GM13977 (cell line): ENCODE measurements around the gene FDXR.
"Not testable (repeated sequence)": the region's sequence is repeated elsewhere in the genome, so short reads cannot be mapped to it uniquely, and the experiment has no call there.

Source experiments
- DNase-seq: peaks from one replicate; pipeline ENCODE4 v3.0.0; 2012; ENCODE audit warnings: low spot score
- in situ Hi-C: fragments of 300-500 bp; cut with MboI; formaldehyde crosslinking; loops from one replicate; pipeline ENCODE4 v1.12.0; 2022; ENCODE audit warnings: low sequenced_read_pairs, low pct_unique_long_range_greater_than_20kb, mixed read lengths, inconsistent platforms; ENCODE audit not compliant: unreplicated experiment
- TF ChIP-seq, protein P1 (sequence below): IDR thresholded peaks from 2 replicates; pipeline ENCODE4 v1.5.1; 2012; ENCODE audit warnings: mild to moderate bottlenecking, control low read depth; ENCODE audit not compliant: insufficient read depth; ENCODE audit errors: extremely low read depth, missing control alignments

FDXR gene

DNA sequence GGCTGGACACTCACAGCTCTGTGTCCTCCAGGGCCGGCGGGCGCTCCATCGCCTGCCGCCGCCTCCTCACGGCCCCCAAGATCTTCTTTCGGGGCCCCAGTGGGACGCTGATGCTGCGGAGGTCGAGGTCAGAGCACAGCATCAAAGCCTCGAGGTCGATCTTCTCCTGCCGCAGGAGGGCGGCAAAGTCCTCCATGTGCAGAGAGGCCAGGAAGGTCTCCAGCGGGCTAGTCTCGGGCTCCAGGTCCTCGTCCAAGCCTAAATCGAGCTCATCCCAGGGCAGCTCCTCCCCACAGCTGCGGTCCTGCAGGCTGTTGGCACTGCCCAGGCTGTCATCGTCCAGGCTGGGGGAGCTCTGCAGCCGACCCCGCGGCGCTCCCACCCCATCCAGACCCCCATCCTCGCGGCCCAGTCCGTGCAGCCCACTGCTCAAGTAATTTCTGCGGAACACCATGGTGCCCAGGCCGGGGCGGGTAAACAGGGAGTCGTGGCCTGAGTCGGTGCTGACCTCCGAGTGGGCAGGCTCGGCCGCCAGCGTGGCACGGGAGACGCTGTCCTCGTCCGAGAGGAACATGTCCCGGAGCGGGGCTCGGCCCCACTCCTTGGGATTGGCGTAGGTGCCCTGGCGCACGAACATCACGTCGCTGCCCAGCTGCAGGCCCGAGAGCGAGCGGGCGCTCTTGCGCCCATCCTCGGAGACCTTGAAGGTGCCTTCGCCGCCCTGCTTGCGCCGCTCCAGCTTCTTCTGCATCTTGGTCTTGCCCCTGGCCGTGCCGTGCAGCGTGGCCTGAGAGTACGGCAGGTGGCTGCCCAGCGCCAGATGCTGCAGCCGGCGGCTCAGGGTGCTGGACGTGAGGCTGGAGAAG is 46.9 kb upstream of the FDXR start:
- DNase-seq, result no peak
- in situ Hi-C loops, result no loop called here

DNA sequence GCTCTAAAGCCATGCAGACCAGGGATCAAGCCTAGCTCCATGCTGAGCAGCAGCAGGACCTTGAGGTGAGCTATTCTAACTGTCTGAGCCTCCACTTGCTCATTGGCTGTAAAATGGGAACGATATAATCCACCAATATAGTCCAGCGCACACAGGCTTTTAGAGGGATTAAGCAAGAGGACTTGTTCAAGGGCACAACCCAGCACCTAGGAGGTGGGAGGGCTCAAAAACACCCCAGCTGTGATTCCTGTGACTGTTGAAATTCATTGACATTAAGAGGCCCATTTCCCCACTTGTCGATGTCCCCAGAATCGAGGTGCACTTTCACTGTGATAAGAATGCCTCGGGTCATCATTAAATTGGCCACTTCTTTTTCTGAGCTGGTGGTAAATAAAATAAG is 46.1 kb upstream of the FDXR start:
- TF ChIP-seq, protein P1, sequence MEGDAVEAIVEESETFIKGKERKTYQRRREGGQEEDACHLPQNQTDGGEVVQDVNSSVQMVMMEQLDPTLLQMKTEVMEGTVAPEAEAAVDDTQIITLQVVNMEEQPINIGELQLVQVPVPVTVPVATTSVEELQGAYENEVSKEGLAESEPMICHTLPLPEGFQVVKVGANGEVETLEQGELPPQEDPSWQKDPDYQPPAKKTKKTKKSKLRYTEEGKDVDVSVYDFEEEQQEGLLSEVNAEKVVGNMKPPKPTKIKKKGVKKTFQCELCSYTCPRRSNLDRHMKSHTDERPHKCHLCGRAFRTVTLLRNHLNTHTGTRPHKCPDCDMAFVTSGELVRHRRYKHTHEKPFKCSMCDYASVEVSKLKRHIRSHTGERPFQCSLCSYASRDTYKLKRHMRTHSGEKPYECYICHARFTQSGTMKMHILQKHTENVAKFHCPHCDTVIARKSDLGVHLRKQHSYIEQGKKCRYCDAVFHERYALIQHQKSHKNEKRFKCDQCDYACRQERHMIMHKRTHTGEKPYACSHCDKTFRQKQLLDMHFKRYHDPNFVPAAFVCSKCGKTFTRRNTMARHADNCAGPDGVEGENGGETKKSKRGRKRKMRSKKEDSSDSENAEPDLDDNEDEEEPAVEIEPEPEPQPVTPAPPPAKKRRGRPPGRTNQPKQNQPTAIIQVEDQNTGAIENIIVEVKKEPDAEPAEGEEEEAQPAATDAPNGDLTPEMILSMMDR, result no peak
- in situ Hi-C loops, result no loop called here
- DNase-seq, result no peak

More for the DNA sequence above, 46.9 kb upstream of the FDXR start:
- TF ChIP-seq, protein P1, result no peak

DNA sequence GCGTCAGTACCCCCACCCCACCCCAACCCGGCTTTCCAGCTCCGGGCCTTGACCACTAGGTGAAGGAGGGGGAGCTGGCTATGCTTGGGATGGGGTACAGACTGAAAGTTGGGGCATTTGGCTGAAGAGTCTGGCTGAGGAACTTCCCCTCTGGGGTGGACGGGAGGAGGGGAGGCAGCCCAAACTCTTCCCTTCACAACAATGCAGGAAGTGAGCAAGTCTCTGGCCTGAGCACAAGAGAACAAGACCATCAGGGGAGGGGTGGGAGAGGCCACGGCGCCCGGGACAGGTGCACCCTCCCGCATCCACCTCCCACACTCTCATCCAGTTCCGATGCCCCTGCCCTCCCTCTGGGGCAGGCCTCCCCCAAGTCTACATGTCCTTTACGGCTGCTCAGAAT is 44.6 kb upstream of the FDXR start:
- in situ Hi-C loops, result no loop called here
- no peak for DNase-seq
- TF ChIP-seq, protein P1, result no peak

GRCh38 chr17:74916851-74917199 is 44.0 kb upstream of the FDXR start:
- in situ Hi-C loops, result no loop called here

GRCh38 chr17:74916136-74916850 is 43.5 kb upstream of the FDXR start:
- DNase-seq, result no peak
- in situ Hi-C loops, result no loop called here
- TF ChIP-seq, protein P1, result no peak

More at GRCh38 chr17:74916851-74917199, 44.0 kb upstream of the FDXR start:
- TF ChIP-seq, protein P1, result no peak
- DNase-seq, result no peak

DNA sequence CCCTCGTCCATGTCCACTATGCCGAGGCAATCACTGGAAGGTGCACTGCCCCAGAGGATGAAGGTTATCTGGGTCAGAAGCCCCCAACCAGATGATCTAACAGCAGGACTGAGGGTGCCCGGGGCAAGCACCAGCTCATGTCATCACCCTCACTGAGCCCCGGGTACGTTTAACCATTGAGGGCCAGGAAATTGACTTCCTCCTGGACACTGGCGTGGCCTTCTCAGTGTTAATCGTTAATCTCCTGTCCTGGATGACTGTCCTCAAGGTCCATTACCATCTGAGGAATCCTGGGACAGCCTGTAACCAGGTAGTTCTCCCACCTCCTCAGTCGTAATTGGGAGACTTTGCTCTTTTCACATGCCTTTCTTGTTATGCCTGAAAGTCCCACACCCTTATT is 38.6 kb upstream of the FDXR start:
- DNase-seq, in situ Hi-C loops: not testable (repeated sequence)

DNA sequence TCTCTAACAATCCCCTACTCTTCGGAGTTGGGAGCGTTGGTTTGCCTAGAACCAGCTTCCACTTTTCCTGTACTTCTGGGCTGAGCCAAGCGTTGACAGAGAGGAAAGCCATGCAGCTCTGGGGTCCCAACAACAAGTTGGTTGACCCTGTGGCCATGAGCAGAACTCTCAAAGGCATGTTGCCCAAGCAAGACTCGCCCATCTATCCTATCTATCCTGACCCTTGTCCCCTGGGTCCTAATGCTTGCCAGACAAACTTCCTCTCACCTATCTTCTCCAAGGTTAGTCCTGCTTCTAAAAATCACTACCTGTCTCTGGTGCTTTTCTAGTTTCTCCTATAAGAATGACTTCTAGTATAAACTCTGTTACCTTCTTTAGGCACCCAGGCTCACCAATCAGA is 36.3 kb upstream of the FDXR start:
- in situ Hi-C loops, DNase-seq: not testable (repeated sequence)
